BLaER1 treated with 17β-estradiol and CSF1 and Interleukin-3, amounts not matched to agents 10 nM and 100 nM (cell line): ENCODE measurements around the gene EMP1.
A peak's percentile ranks its signal among the peaks of the same experiment; 100 is the strongest.

Experiments used
- H3K27ac ChIP-seq, 11 experiments: shearing (Covaris generic); formaldehyde crosslinking; 2 replicates each; pipeline ENCODE4 v1.8.1; 2022
- H3K27me3 ChIP-seq, 11 experiments: shearing (Covaris generic); formaldehyde crosslinking; 2 replicates each; pipeline ENCODE4 v1.8.1; 2022
- H3K36me3 ChIP-seq, 11 experiments: shearing (Covaris generic); formaldehyde crosslinking; 2 replicates each; pipeline ENCODE4 v1.8.1; 2022
- H3K4me1 ChIP-seq, 10 experiments: shearing (Covaris generic); formaldehyde crosslinking; 2 replicates each; pipeline ENCODE4 v1.8.1; 2022
- H3K4me2 ChIP-seq, 11 experiments: shearing (Covaris generic); formaldehyde crosslinking; 2 replicates each; pipeline ENCODE4 v1.8.1; 2022
- H3K4me3 ChIP-seq, 10 experiments: shearing (Covaris generic); formaldehyde crosslinking; 2 replicates each; pipeline ENCODE4 v1.8.1; 2022
- H3K9ac ChIP-seq, 11 experiments: shearing (Covaris generic); formaldehyde crosslinking; 2 replicates each; pipeline ENCODE4 v1.8.1; 2022
- H3K9me3 ChIP-seq, 11 experiments: shearing (Covaris generic); formaldehyde crosslinking; replicated peaks in 1 of 11; 2 replicates each; pipeline ENCODE4 v1.8.1; 2022
- H4K20me1 ChIP-seq, 11 experiments: shearing (Covaris generic); formaldehyde crosslinking; 2 replicates each; pipeline ENCODE4 v1.8.1; 2022
- Cebpa-rat ChIP-seq, 11 experiments: shearing (Covaris generic); IDR thresholded peaks; 2 replicates each; pipeline ENCODE4 v1.8.1; 2022

EMP1 gene

DNA sequence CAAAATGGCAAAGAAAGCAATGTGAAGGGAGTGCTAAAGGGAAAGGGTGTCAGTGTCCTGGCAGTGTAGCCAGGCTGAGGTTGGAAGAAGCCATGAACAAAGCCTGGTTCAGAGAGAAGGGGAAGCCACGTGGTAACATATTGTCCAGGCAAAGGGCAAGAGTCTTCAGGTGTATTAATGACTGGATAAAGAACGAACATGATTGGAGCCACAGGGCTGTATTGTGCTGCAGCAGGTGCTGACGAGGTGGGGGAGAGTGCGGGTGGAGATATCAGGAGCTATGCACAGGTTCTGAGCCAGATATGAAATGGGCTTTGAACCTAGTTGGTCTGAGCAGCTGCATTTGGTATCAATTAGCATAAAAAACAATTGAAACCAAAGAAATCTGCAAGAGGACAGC is 18.6 kb upstream of the EMP1 start:
- peak overlapping the region in 7 of 11 experiments; percentile 73 to 90 (median 87); a peak in 14 of 22 replicates for H3K27ac ChIP-seq
- H3K27me3 ChIP-seq = no peaks in the 10 kb centered on the region
- H3K9me3 ChIP-seq = no peaks in the 10 kb centered on the region
- H4K20me1 ChIP-seq = no peaks in the 10 kb centered on the region; a peak in 1 of 22 replicates
- TF ChIP-seq Cebpa-rat (IDR thresholded peaks at IDR 0.05) = no peak
- H3K4me2 ChIP-seq = peak overlapping the region in 9 of 11 experiments; percentile 58 to 97 (median 86); a peak in 18 of 22 replicates
- H3K4me1 ChIP-seq = peaks cover 45 to 95% (median 73%) of the 10 kb centered on the region in 10 experiments
- H3K36me3 ChIP-seq = no peaks in the 10 kb centered on the region
- H3K4me3 ChIP-seq = no peak overlapping the region
- H3K9ac ChIP-seq = no peak overlapping the region

DNA sequence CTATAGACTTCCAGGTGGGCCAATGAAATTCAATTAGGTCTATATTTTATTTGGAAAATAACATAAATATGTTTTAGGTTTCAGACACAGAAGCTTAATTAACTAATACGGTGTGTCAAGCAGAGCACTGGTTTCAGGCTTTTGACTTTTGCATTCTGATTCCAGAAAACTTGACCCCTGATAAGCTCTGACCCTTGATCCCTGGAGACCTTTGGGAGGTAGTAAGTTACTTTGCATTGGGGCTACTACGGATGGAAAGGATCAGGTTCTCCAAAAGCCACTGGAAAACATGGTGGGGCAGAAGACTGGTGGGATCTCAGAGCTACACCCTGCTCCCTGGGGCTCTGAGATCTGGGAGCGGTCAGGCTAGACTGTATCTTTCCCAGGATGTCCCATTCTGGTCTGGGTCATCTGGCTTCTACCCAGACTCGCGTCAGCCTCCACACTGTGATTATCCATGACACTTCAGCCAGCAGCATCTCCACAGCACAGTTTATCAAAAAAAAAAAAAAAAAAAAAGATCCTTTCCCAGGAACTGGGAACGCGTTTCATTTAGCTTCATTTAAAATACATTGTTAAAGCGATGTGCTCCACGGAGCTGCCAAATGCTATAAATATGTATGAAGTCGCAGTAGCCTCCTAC is 17.8 kb upstream of the EMP1 start:
- Histone ChIP-seq H3K4me3 (peak overlapping the region in 4 of 10 experiments; percentile 2 to 46 (median 36); a peak in 1 of 20 replicates), H3K27ac (peak overlapping the region in 9 of 11 experiments; percentile 15 to 90 (median 85); a peak in 16 of 22 replicates), H4K20me1 (no peaks in the 10 kb centered on the region; a peak in 1 of 22 replicates), H3K9ac (peak overlapping the region in 9 of 11 experiments; percentile 40 to 78 (median 69); a peak in 16 of 22 replicates), H3K27me3 (no peaks in the 10 kb centered on the region), H3K36me3 (no peaks in the 10 kb centered on the region), H3K9me3 (no peaks in the 10 kb centered on the region), H3K4me2 (peak overlapping the region; percentile 58 to 97 (median 86)), H3K4me1 (peaks cover 39 to 88% (median 66%) of the 10 kb centered on the region in 10 experiments)
- TF ChIP-seq Cebpa-rat (IDR thresholded peaks at IDR 0.05) = no peak

DNA sequence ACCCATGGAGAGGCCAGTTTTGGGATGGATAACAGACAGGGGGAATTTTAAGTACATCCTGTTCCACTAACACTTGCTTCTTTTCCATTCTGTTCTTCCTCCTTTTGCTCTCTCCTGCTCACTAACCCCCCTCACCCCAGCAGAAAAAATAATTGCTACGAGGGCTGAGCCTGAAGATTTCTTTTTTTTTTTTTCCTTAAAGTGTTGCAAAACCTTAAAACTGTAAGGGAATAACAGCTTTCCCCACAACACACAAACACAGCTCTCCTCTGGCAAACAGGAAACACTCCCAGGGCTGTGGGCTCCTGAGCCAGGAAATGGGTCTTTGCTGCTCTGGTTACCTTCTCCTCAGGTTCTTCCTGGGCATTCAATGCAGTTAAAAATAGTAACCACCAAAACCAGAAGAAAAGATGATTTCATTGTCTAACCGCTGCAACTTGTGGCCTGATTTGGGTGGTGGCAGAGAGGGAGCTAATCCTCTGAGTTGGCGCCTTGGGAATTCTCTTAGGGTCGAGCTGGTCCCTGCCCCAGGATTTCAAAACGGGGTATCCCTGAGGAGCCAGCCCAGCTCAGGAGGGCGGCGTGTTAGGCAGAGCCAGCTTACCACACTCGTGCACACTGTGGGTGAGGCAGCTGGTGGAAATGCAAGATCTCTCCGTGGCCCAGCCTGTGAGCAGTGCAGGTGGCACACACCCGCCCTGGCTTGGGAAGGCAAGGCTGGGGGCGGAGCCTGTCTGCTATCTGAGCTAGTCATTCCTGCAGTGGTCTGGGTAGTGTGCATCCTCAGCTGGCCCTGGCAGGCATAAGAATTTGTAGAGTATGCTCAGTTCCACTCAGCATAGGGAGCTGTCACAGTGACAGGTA is 17.1 kb upstream of the EMP1 start:
- Histone ChIP-seq H3K4me1 (peaks cover 31 to 80% (median 58%) of the 10 kb centered on the region in 10 experiments), H3K36me3 (no peaks in the 10 kb centered on the region), H3K27me3 (no peaks in the 10 kb centered on the region), H3K27ac (peak overlapping the region in 10 of 11 experiments; percentile 1 to 90 (median 84); a peak in 17 of 22 replicates), H3K4me3 (peak overlapping the region in 5 of 10 experiments; percentile 2 to 46 (median 25); a peak in 6 of 20 replicates), H3K9me3 (no peaks in the 10 kb centered on the region), H4K20me1 (no peaks in the 10 kb centered on the region; a peak in 1 of 22 replicates), H3K4me2 (peak overlapping the region; percentile 58 to 97 (median 86)), H3K9ac (peak overlapping the region in 10 of 11 experiments; percentile 25 to 78 (median 67); a peak in 19 of 22 replicates)
- peak in 8 of 11 experiments; percentile 8 to 97 (median 86); a peak in 12 of 22 replicates for TF ChIP-seq Cebpa-rat (IDR thresholded peaks at IDR 0.05)

DNA sequence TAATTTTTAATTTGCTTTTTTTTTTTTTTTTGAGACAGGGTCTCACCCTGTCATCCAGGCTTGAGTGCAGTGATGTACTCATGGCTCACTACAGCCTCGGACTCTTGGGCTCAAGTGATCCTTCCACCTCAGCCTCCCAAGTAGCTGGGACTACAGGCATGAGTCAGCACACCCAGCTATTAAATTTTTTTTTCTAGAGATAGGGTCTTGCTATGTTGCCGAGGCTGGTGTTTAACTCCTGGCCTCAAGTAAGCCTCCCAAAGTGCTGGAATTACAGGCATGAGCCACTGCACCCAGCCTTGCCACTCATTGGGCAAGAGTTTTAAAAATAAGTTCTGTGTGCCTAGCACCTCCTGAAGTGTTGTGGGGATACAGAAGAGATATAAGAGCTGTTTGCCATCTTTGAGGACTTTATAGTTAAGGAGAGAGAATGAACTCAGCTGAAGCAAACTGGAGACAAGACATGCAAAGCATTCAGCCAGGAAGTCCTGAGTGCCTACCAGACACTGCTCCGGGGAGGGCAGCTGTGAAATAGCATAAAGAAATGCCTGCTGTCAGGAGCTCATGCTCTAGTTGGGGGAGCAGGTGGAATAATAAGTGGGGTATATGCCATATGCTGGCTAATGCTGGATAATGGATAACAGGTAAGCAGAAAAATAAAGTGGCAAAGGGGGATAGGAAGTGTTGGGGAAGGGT is 15.0 kb upstream of the EMP1 start:
- Histone ChIP-seq H3K4me2 (peak overlapping the region in 9 of 11 experiments; percentile 55 to 95 (median 82); a peak in 18 of 22 replicates), H3K9ac (peak overlapping the region in 2 of 11 experiments; percentile 5 to 11; a peak in 1 of 22 replicates), H3K36me3 (no peaks in the 10 kb centered on the region), H3K4me3 (no peak overlapping the region), H3K4me1 (peaks cover 26 to 60% (median 51%) of the 10 kb centered on the region in 10 experiments), H4K20me1 (no peaks in the 10 kb centered on the region; a peak in 1 of 22 replicates), H3K27ac (peak overlapping the region in 6 of 11 experiments; percentile 5 to 90 (median 85); a peak in 12 of 22 replicates), H3K27me3 (no peaks in the 10 kb centered on the region), H3K9me3 (no peaks in the 10 kb centered on the region)
- no peak for TF ChIP-seq Cebpa-rat (IDR thresholded peaks at IDR 0.05)

DNA sequence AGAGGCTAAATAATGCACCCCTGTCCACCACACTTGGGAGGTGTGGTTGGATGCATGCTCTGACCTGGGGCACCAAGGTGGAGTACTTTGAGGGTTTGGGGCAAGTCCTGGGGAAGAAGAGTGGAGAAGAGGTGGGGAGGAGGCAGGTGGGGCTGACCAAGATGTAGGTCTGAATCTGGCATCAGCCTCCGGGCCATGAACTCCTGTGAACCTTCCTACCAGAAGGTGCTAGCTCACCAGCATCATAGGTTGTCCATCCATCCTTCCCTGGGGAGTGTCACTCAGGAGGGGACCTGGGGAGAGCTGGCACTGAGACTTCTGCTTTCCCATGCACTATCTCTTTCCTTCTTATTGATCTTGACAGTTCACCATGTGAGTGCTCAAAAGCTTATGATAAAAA is 13.6 kb upstream of the EMP1 start:
- no peaks in the 10 kb centered on the region for H3K36me3 ChIP-seq
- no peaks in the 10 kb centered on the region for H3K9me3 ChIP-seq
- peaks cover 26 to 46% (median 43%) of the 10 kb centered on the region in 10 experiments for H3K4me1 ChIP-seq
- TF ChIP-seq Cebpa-rat (IDR thresholded peaks at IDR 0.05) = no peak
- no peak overlapping the region for H3K4me3 ChIP-seq
- H3K27me3 ChIP-seq = no peaks in the 10 kb centered on the region
- 0 out of 22 replicates have a peak overlapping the region, but pooled peaks of 2 of the 11 experiments have one; percentile 2 to 24 for H3K27ac ChIP-seq
- H3K9ac ChIP-seq = no peak overlapping the region
- 0 out of 22 replicates have a peak overlapping the region, but pooled peaks of 1 of the 11 experiments have one; percentile 7 for H3K4me2 ChIP-seq
- no peaks in the 10 kb centered on the region; a peak in 1 of 22 replicates for H4K20me1 ChIP-seq

DNA sequence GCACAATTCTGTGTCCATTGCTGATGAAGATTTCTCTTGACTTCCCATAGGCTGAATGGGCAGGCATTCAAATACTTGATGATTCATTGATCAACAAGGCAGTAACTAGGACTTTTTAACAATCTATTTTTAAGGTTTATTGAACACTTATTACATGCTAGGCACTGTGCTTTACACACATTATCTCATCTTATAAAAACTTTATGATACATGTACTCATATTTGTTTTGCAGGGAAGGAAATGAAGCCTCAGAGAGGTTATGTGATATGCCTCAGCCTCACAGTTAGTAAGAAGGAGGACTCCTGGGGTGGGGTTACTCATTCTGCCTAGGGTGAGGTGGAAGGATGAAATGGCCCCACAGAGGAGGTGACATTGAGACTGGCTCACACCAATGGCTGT is 12.9 kb upstream of the EMP1 start:
- H3K9ac ChIP-seq = no peak overlapping the region
- H3K36me3 ChIP-seq = no peaks in the 10 kb centered on the region
- H3K4me2 ChIP-seq = no peak overlapping the region
- H4K20me1 ChIP-seq = no peaks in the 10 kb centered on the region; a peak in 1 of 22 replicates
- no peak for TF ChIP-seq Cebpa-rat (IDR thresholded peaks at IDR 0.05)
- H3K27ac ChIP-seq = 0 out of 22 replicates have a peak overlapping the region, but pooled peaks of 1 of the 11 experiments have one; percentile 2
- peaks cover 24 to 39% (median 36%) of the 10 kb centered on the region in 10 experiments for H3K4me1 ChIP-seq
- no peaks in the 10 kb centered on the region for H3K9me3 ChIP-seq
- no peak overlapping the region for H3K4me3 ChIP-seq
- H3K27me3 ChIP-seq = no peaks in the 10 kb centered on the region

DNA sequence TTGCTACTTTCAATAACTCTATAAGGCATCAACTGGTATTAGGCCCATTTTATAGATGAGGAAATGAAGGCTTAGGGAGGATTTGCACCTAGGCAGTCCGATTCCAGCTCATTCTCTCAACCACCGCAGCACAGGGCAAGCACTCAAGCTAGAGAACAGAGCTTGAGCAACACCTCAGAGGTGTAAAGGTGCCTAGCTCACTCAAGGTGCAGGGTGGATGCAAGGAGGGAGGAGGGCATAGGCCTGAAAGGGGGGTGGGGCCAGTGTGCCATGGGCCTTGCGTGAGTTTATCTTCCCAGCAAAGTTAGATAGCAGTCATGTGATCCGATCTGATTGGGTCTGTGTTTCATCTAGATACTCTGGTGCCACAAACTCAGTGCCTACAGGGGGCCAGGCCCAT is 10.2 kb upstream of the EMP1 start:
- Histone ChIP-seq H3K4me2 (no peak overlapping the region), H3K27me3 (no peaks in the 10 kb centered on the region), H4K20me1 (no peaks in the 10 kb centered on the region; a peak in 1 of 22 replicates), H3K9ac (no peak overlapping the region), H3K27ac (no peak overlapping the region), H3K36me3 (no peaks in the 10 kb centered on the region), H3K9me3 (no peaks in the 10 kb centered on the region), H3K4me3 (no peak overlapping the region), H3K4me1 (peaks cover 7 to 21% (median 17%) of the 10 kb centered on the region in 10 experiments; a peak in 18 of 20 replicates)
- TF ChIP-seq Cebpa-rat (IDR thresholded peaks at IDR 0.05) = no peak

DNA sequence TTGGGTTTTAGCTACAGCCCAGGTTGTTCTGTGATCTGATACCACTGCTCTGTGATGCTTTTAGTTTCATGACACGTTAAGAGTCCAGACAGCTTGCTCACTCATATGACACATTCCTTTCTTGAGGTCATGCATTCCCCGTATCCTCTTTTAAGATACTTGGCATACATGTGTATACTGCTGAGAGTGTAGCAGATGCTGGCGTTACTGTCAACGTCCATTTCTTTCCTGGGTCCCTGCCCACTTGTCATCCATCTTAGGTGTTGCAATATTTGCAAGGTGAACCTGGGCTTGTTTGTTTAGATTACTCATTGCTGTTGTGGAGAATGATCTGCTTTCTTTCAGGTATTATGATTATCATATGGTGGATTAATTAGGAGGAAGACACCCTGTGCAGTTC is 9.1 kb upstream of the EMP1 start:
- Histone ChIP-seq H3K27ac (no peak overlapping the region), H3K27me3 (no peaks in the 10 kb centered on the region), H3K9ac (no peak overlapping the region), H3K4me2 (no peak overlapping the region), H3K4me1 (peaks cover 0 to 10% (median 7%) of the 10 kb centered on the region in 10 experiments; a peak in 9 of 20 replicates), H3K36me3 (no peaks in the 10 kb centered on the region), H4K20me1 (no peaks in the 10 kb centered on the region), H3K9me3 (no peaks in the 10 kb centered on the region), H3K4me3 (no peak overlapping the region)
- no peak for TF ChIP-seq Cebpa-rat (IDR thresholded peaks at IDR 0.05)
